ENCODE measurements around the gene ENTPD8.
"Not testable (repeated sequence)": the region's sequence is repeated elsewhere in the genome, so short reads cannot be mapped to it uniquely, and the experiment has no call there.

Gene ENTPD8

GRCh38 chr9:137479892-137480685 lies 38.9 kb upstream of the ENTPD8 start:
- no peak for DNase-seq
- H3K9me3 Mint-ChIP-seq: peaks cover 6 to 8% of the 10 kb centered on the region in 2 donors
- ATAC-seq (replicated peaks): no peak
- H3K36me3 Mint-ChIP-seq: peaks cover 13 to 24% of the 10 kb centered on the region in 2 donors
- peaks cover 4 to 11% of the 10 kb centered on the region in 2 donors for H3K4me1 Mint-ChIP-seq
- H3K4me3 Mint-ChIP-seq: no peak overlapping the region
- H3K27ac Mint-ChIP-seq: no peak overlapping the region
- no peaks in the 10 kb centered on the region for H3K27me3 Mint-ChIP-seq

- peaks cover 4 to 11% of the 10 kb centered on the region in 2 donors for H3K4me1 Mint-ChIP-seq
- H3K36me3 Mint-ChIP-seq: peaks cover 18 to 31% of the 10 kb centered on the region in 2 donors
- peaks cover 10 to 11% of the 10 kb centered on the region in 2 donors for H3K9me3 Mint-ChIP-seq
- DNase-seq (no peak), ATAC-seq (replicated peaks) (no peak)
- no peak overlapping the region for H3K27ac Mint-ChIP-seq
- no peaks in the 10 kb centered on the region for H3K27me3 Mint-ChIP-seq
- no peak overlapping the region for H3K4me3 Mint-ChIP-seq
Measured at GRCh38 chr9:137478962-137479861, 38.1 kb upstream of the ENTPD8 start.

DNA sequence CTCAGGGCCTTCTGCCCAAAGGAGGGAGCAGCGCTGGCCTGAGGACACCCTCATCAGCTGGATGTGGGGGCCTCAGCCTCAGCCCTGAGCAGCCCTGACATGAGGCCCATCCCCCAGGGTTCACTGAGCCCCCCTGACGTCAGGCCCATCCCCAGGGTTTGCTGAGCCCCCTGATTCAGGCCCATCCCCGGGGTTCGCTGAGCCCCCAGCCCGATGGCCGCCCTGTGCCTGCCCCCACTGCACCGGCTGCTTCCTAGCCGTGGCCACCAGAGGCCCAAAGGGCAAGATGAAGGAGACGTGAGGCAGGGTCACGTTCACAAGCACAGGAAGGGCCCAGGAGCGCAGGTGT lies 37.4 kb upstream of the ENTPD8 start:
- peaks cover 24 to 37% of the 10 kb centered on the region in 2 donors for H3K36me3 Mint-ChIP-seq
- peaks cover 13% of the 10 kb centered on the region in 2 donors for H3K9me3 Mint-ChIP-seq
- H3K27me3 Mint-ChIP-seq: no peaks in the 10 kb centered on the region
- no peak for ATAC-seq (replicated peaks)
- DNase-seq: no peak
- H3K4me1 Mint-ChIP-seq: peaks cover 4 to 11% of the 10 kb centered on the region in 2 donors
- H3K4me3 Mint-ChIP-seq: no peak overlapping the region
- H3K27ac Mint-ChIP-seq: no peak overlapping the region

GRCh38 chr9:137477778-137478612 lies 36.8 kb upstream of the ENTPD8 start:
- H3K27ac Mint-ChIP-seq: no peak overlapping the region
- H3K4me1 Mint-ChIP-seq: peaks cover 4 to 11% of the 10 kb centered on the region in 2 donors
- DNase-seq: no peak
- no peak for ATAC-seq (replicated peaks)
- H3K36me3 Mint-ChIP-seq: peaks cover 28 to 43% of the 10 kb centered on the region in 2 donors
- no peak overlapping the region for H3K4me3 Mint-ChIP-seq
- no peaks in the 10 kb centered on the region for H3K27me3 Mint-ChIP-seq
- peaks cover 16% of the 10 kb centered on the region in 2 donors for H3K9me3 Mint-ChIP-seq

GRCh38 chr9:137476856-137477255 lies 35.7 kb upstream of the ENTPD8 start:
- H3K27ac Mint-ChIP-seq: no peak overlapping the region
- no peaks in the 10 kb centered on the region for H3K27me3 Mint-ChIP-seq
- peaks cover 32 to 48% of the 10 kb centered on the region in 2 donors for H3K36me3 Mint-ChIP-seq
- peaks cover 19% of the 10 kb centered on the region in 2 donors for H3K9me3 Mint-ChIP-seq
- ATAC-seq (replicated peaks) (no peak), DNase-seq (no peak)
- peaks cover under 1 to 4% of the 10 kb centered on the region in 2 donors for H3K4me1 Mint-ChIP-seq
- no peak overlapping the region for H3K4me3 Mint-ChIP-seq

GRCh38 chr9:137475666-137476065 lies 34.5 kb upstream of the ENTPD8 start:
- ATAC-seq (replicated peaks) (no peak), DNase-seq (no peak)
- Mint-ChIP-seq H3K36me3 (peaks cover 32 to 51% of the 10 kb centered on the region in 2 donors), H3K27me3 (no peaks in the 10 kb centered on the region), H3K4me1 (peaks cover 2 to 4% of the 10 kb centered on the region in 2 donors), H3K4me3 (no peak overlapping the region), H3K27ac (no peak overlapping the region), H3K9me3 (peaks cover 19% of the 10 kb centered on the region in 2 donors)

DNA sequence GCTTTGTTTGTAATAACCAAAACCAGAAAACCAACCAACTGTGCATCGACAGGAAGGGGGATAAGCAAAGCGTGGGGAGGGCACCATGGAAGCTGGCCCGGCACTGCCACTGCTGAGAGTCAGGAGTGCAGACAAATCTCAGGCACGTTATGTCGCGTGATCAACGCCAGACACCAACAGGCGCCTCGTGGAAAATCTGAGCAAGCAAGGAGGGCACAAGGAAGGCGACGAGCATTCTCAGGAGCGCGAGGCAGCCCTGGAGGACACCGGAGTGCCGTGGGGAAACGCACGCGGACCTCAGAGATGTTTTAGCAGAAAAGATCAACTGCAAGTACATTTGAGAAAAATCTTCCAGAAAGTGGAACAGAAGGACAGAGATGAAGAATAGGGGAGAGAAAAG lies 33.1 kb upstream of the ENTPD8 start:
- Mint-ChIP-seq H3K27me3 (no peaks in the 10 kb centered on the region), H3K9me3 (peaks cover 19% of the 10 kb centered on the region in 2 donors), H3K4me3 (no peak overlapping the region), H3K27ac (no peak overlapping the region), H3K4me1 (peaks cover 3 to 6% of the 10 kb centered on the region in 2 donors), H3K36me3 (peaks cover 32 to 46% of the 10 kb centered on the region in 2 donors)
- DNase-seq (no peak), ATAC-seq (replicated peaks) (no peak)

GRCh38 chr9:137470785-137471184 lies 29.6 kb upstream of the ENTPD8 start:
- DNase-seq (no peak), ATAC-seq (replicated peaks) (peak; percentile 86 to 88)
- H3K4me1 Mint-ChIP-seq: peaks cover 4 to 6% of the 10 kb centered on the region in 2 donors
- H3K27ac Mint-ChIP-seq: peak overlapping the region; percentile 75
- no peaks in the 10 kb centered on the region for H3K27me3 Mint-ChIP-seq
- H3K4me3 Mint-ChIP-seq: peak overlapping the region in 1 of 2 donors; percentile 60
- H3K36me3 Mint-ChIP-seq: peaks cover 26 to 39% of the 10 kb centered on the region in 2 donors
- H3K9me3 Mint-ChIP-seq: peaks cover 13 to 14% of the 10 kb centered on the region in 2 donors

GRCh38 chr9:137467896-137468295 lies 26.7 kb upstream of the ENTPD8 start:
- peaks cover 2% of the 10 kb centered on the region in 2 donors for H3K9me3 Mint-ChIP-seq

GRCh38 chr9:137467161-137467581 lies 26.0 kb upstream of the ENTPD8 start:
- Mint-ChIP-seq H3K9me3 (no peaks in the 10 kb centered on the region), H3K27me3 (no peaks in the 10 kb centered on the region), H3K4me1 (peaks cover 6 to 8% of the 10 kb centered on the region in 2 donors), H3K27ac (no peak overlapping the region), H3K4me3 (no peak overlapping the region), H3K36me3 (peaks cover 5 to 12% of the 10 kb centered on the region in 2 donors)
- DNase-seq (no peak), ATAC-seq (replicated peaks) (no peak)

More at GRCh38 chr9:137467896-137468295, 26.7 kb upstream of the ENTPD8 start:
- no peak overlapping the region for H3K27ac Mint-ChIP-seq
- DNase-seq: no peak
- H3K4me1 Mint-ChIP-seq: peaks cover 6% of the 10 kb centered on the region in 2 donors
- H3K27me3 Mint-ChIP-seq: no peaks in the 10 kb centered on the region
- no peak for ATAC-seq (replicated peaks)
- H3K36me3 Mint-ChIP-seq: peaks cover 7 to 16% of the 10 kb centered on the region in 2 donors
- no peak overlapping the region for H3K4me3 Mint-ChIP-seq

- not testable (repeated sequence) for H3K27ac Mint-ChIP-seq, H3K27me3 Mint-ChIP-seq
Measured at GRCh38 chr9:137466389-137467085, 25.4 kb upstream of the ENTPD8 start.

DNA sequence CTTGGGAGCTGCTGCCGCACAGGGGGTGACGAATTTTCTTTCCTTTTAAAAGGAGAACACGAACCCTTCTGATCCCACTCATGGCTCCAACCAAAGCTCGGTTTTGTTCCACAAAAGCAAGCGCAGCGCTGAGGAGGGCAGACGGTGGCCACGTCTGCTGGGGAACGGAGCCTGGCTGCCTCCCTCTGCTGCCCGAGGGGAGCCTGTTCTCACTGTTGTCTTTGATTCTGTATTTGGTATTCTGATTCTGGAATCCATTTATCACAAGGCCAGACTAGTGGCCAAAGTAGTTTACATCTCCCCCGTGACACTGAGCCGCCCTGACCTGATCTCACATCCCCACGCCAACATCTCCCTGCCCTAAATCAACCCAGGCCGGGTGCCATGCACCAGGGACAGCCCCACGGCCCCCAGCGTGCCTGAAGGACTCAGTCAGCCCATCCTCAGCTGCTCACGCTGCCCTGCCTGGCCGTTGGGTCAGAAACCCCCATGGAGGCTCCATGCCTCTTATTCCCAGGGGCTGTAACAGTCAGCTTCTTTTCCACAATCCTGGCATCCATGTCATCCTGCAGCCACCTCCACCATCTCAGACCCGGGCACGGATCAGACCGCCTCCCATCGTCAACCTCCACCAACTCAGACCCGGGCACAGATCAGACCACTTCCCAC lies 24.7 kb upstream of the ENTPD8 start:
- no peak for ATAC-seq (replicated peaks)
- peaks cover 1 to 7% of the 10 kb centered on the region in 2 donors for H3K36me3 Mint-ChIP-seq
- no peak overlapping the region for H3K4me3 Mint-ChIP-seq
- H3K27me3 Mint-ChIP-seq: no peaks in the 10 kb centered on the region
- H3K9me3 Mint-ChIP-seq: no peaks in the 10 kb centered on the region
- no peak overlapping the region for H3K27ac Mint-ChIP-seq
- peaks cover 7 to 12% of the 10 kb centered on the region in 2 donors for H3K4me1 Mint-ChIP-seq
- DNase-seq: no peak

More at GRCh38 chr9:137466389-137467085, 25.4 kb upstream of the ENTPD8 start:
- not testable (repeated sequence) for H3K36me3 Mint-ChIP-seq; H3K9me3 Mint-ChIP-seq; H3K4me1 Mint-ChIP-seq; DNase-seq; ATAC-seq (replicated peaks); H3K4me3 Mint-ChIP-seq

All from stimulated activated naive B cell treated with anti-CD40 and anti-IgM and Interleukin-4, amounts not matched to agents 10 μg/mL and 1 μg/mL and 100 μg/mL, for 72 hours (primary cell).